ENCODE results near the gene ALDH1A2. TPM values are rescaled to one million over a fixed set of nuclear protein-coding genes. Genes with fewer than 3 reads are reported as not detected.

The ALDH1A2 gene
- total and polyA plus RNA-seq, 8 donors, result 1.6 to 6.6 (median 3.4) TPM

DNA sequence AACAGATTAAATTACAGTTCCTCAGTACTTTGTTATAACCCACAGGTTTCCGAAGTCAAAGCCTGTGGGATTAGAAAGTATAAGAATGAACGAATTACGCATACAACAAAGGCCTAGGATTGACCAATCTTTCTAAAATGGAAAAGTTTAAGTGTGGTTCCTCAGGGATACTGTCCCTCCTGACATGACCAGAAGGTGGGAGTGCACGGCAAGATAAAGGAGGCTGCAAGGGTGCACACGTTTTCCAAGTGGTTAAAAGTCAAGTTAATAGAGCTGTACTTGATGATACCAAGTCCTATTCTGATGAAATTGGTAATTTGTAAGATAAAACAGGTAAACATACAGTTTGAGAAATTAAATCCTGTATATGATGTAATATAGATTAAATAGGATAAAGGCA, 96.2 kb downstream of the ALDH1A2 start:
- DNase-seq, result no peak

GRCh38 chr15:57962887-57963286, 102.6 kb downstream of the ALDH1A2 start:
- DNase-seq (no peak), ATAC-seq (no peak), FAIRE-seq (no peak)
- Histone ChIP-seq H3K36me3 (no peaks in the 10 kb centered on the region), H3K4me1 (no peaks in the 10 kb centered on the region), H3K27me3 (no peaks in the 10 kb centered on the region), H3K9me3 (no peaks in the 10 kb centered on the region), H3K4me3 (no peak overlapping the region), H3K27ac (no peak overlapping the region)
- intact Hi-C loops (cut with DNase I), result no loop called here
- WGBS, 2 donors, result 75 to 78% methylated on average over 4 of the region's 4 CpGs
- TF ChIP-seq CTCF (IDR thresholded peaks at IDR 0.05), result no peak

More for the DNA sequence above, 96.2 kb downstream of the ALDH1A2 start:
- FAIRE-seq (no peak), ATAC-seq (no peak)
- 62 to 66% methylated on average over 5 of the region's 5 CpGs for WGBS, 2 donors
- intact Hi-C loops (cut with DNase I), result no loop called here
- TF ChIP-seq CTCF (IDR thresholded peaks at IDR 0.05), result no peak
- no peaks in the 10 kb centered on the region for H3K9me3 ChIP-seq
- H3K27ac ChIP-seq, result no peak overlapping the region
- no peaks in the 10 kb centered on the region for H3K4me1 ChIP-seq
- no peaks in the 10 kb centered on the region for H3K36me3 ChIP-seq
- H3K27me3 ChIP-seq, result no peaks in the 10 kb centered on the region
- H3K4me3 ChIP-seq, result no peak overlapping the region

DNA sequence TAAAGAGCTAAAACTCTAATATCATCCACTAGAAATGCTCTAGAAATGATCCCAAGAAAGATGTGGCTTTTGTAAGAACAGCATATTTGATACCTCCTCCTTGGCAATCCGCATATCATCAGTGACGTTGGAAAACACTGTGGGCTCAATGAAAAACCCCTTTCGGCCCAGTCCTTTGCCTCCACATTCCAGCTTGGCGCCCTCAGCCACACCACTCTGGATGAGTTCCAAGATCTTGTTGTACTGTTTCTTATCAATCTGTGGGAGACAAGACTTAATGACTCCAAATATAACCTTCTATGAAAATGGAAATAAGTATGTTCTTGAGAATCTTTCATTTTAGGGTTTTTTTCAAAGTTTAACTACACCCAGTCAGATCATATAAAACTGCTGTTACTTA, 103.6 kb downstream of the ALDH1A2 start:
- no peak for ATAC-seq
- no peak for DNase-seq
- no peak for FAIRE-seq
- H3K4me3 ChIP-seq, result no peak overlapping the region
- intact Hi-C loops (cut with DNase I), result no loop called here
- H3K9me3 ChIP-seq, result no peaks in the 10 kb centered on the region
- no peak overlapping the region for H3K27ac ChIP-seq
- H3K27me3 ChIP-seq, result no peaks in the 10 kb centered on the region
- 62% methylated on average over 4 of the region's 4 CpGs for WGBS, 2 donors
- TF ChIP-seq CTCF (IDR thresholded peaks at IDR 0.05), result no peak
- no peaks in the 10 kb centered on the region for H3K4me1 ChIP-seq
- no peaks in the 10 kb centered on the region for H3K36me3 ChIP-seq

DNA sequence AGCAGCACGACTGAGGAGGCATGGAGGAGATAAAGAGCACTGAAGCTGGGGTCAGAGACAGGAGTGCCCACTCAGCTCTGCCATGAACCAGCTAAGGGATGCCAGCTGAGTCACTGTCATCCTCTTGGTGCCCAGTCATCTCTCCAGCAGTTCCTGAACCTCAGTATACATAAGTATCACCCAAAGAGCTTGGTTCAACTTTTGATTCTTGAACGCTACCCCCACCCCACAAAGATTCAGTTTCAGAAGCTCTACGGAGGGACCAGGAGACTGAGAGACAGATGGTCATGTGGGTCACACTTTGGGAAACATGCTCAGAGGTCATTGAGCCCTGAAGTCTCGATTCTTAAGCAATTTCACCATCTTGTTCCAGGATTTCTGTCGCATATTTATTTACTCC, 108.4 kb downstream of the ALDH1A2 start:
- Histone ChIP-seq H3K4me1 (no peaks in the 10 kb centered on the region), H3K9me3 (no peaks in the 10 kb centered on the region), H3K36me3 (no peaks in the 10 kb centered on the region), H3K27ac (no peak overlapping the region), H3K4me3 (no peak overlapping the region), H3K27me3 (no peaks in the 10 kb centered on the region)
- DNase-seq, result no peak
- FAIRE-seq, result no peak
- WGBS, 2 donors, result 57 to 74% methylated on average over 5 of the region's 5 CpGs
- no peak for ATAC-seq
- no peak for TF ChIP-seq CTCF (IDR thresholded peaks at IDR 0.05)
- intact Hi-C loops (cut with DNase I), result no loop called here

- WGBS, 2 donors, result 51 to 56% methylated on average over 2 of the region's 2 CpGs
- H3K27me3 ChIP-seq, result no peaks in the 10 kb centered on the region
Observed at GRCh38 chr15:57953874-57954273, 111.6 kb downstream of the ALDH1A2 start.

More at GRCh38 chr15:57953874-57954273, 111.6 kb downstream of the ALDH1A2 start:
- DNase-seq, result no peak
- no peak for ATAC-seq
- intact Hi-C loops (cut with DNase I), result no loop called here
- no peak for FAIRE-seq
- no peaks in the 10 kb centered on the region for H3K9me3 ChIP-seq
- H3K27ac ChIP-seq, result no peak overlapping the region
- H3K4me1 ChIP-seq, result no peaks in the 10 kb centered on the region
- H3K36me3 ChIP-seq, result no peaks in the 10 kb centered on the region
- no peak for TF ChIP-seq CTCF (IDR thresholded peaks at IDR 0.05)
- H3K4me3 ChIP-seq, result no peak overlapping the region
